Endothelial cell (in vitro differentiated cells): ENCODE measurements around the gene TLR9. TPM values are rescaled to one million over a fixed set of nuclear protein-coding genes. Genes with fewer than 3 reads are reported as not detected.

ENCODE experiments used
- DNase-seq: peaks from one replicate; pipeline ENCODE4 v3.0.0; 2021; ENCODE audit warnings: low spot score
- H3K27ac Mint-ChIP-seq: one replicate; pipeline ENCODE4 v1.8.0; 2021; ENCODE audit warnings: mixed read lengths, inconsistent platforms; ENCODE audit not compliant: unreplicated experiment
- H3K27me3 Mint-ChIP-seq: one replicate; pipeline ENCODE4 v1.8.0; 2021; ENCODE audit warnings: mild to moderate bottlenecking, moderate library complexity, mixed read lengths, inconsistent platforms; ENCODE audit not compliant: unreplicated experiment
- H3K36me3 Mint-ChIP-seq: one replicate; pipeline ENCODE4 v1.8.0; 2021; ENCODE audit warnings: mild to moderate bottlenecking, low read depth, mixed read lengths, inconsistent platforms; ENCODE audit not compliant: unreplicated experiment
- H3K4me1 Mint-ChIP-seq: one replicate; pipeline ENCODE4 v1.8.0; 2021; ENCODE audit warnings: mild to moderate bottlenecking, mixed read lengths, inconsistent platforms; ENCODE audit not compliant: unreplicated experiment
- H3K4me3 Mint-ChIP-seq: one replicate; pipeline ENCODE4 v1.8.0; 2021; ENCODE audit warnings: mild to moderate bottlenecking, mixed read lengths, inconsistent platforms; ENCODE audit not compliant: unreplicated experiment
- H3K9me3 Mint-ChIP-seq: one replicate; pipeline ENCODE4 v1.8.0; 2021; ENCODE audit warnings: mixed read lengths, inconsistent platforms; ENCODE audit not compliant: unreplicated experiment
- CTCF ChIP-seq: fragments of 200-600 bp; sonication (generic); IDR thresholded peaks from one replicate; pipeline ENCODE4 v1.5.0; 2021; ENCODE audit warnings: antibody characterized with exemption; ENCODE audit not compliant: unreplicated experiment
- total RNA-seq: library from RNA; stranded (reverse); fragmentation: NEBNext Ultra II Directional; extraction: Animal tissue kit (Norgen Biotek cat#: 25700); gene quantifications from one replicate; pipeline ENCODE4 v1.2.1, GENCODE V29; 2021; ENCODE audit not compliant: unreplicated experiment

TLR9 gene
- total RNA-seq, 1 donor from 2014 or later, result not detected

DNA sequence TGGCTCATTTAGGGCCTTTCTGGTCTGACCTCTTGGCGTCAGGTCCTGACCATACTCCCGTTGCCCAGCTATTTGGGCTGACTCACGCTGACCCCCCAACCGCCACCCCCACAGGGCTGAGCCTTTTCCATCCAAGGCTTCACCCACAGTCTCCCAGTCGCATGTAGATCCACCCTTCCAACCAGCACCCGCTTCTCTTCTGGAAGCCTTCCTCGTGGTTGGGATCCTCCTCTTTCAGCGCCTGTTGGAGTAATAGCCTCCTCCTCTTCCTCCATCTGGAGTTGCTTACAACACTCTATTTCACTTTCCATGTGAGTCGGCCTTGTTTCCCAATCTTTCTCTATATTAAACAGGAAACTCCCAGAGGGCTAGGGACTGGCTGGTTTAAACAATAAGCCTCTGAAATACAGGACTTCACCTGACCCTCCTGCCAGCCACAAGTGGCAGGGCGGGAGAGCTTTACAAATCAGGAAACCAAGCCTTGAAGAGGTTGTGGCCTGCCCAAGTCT is 29.6 kb downstream of the TLR9 start:
- Mint-ChIP-seq H3K9me3 (no peaks in the 10 kb centered on the region), H3K4me3 (no peak overlapping the region), H3K36me3 (peaks cover 11% of the 10 kb centered on the region), H3K27me3 (peaks cover 3% of the 10 kb centered on the region), H3K4me1 (peaks cover 19% of the 10 kb centered on the region), H3K27ac (no peak overlapping the region)
- DNase-seq, result no peak
- no peak for TF ChIP-seq CTCF

- peaks cover under 1% of the 10 kb centered on the region for H3K27me3 Mint-ChIP-seq
- H3K9me3 Mint-ChIP-seq, result no peaks in the 10 kb centered on the region
- no peak for TF ChIP-seq CTCF
- H3K36me3 Mint-ChIP-seq, result peaks cover 10% of the 10 kb centered on the region
- no peak for DNase-seq
- H3K4me3 Mint-ChIP-seq, result no peak overlapping the region
- H3K4me1 Mint-ChIP-seq, result peaks cover 18% of the 10 kb centered on the region
- H3K27ac Mint-ChIP-seq, result no peak overlapping the region
Observed at GRCh38 chr3:52195291-52195597, 30.2 kb downstream of the TLR9 start.

DNA sequence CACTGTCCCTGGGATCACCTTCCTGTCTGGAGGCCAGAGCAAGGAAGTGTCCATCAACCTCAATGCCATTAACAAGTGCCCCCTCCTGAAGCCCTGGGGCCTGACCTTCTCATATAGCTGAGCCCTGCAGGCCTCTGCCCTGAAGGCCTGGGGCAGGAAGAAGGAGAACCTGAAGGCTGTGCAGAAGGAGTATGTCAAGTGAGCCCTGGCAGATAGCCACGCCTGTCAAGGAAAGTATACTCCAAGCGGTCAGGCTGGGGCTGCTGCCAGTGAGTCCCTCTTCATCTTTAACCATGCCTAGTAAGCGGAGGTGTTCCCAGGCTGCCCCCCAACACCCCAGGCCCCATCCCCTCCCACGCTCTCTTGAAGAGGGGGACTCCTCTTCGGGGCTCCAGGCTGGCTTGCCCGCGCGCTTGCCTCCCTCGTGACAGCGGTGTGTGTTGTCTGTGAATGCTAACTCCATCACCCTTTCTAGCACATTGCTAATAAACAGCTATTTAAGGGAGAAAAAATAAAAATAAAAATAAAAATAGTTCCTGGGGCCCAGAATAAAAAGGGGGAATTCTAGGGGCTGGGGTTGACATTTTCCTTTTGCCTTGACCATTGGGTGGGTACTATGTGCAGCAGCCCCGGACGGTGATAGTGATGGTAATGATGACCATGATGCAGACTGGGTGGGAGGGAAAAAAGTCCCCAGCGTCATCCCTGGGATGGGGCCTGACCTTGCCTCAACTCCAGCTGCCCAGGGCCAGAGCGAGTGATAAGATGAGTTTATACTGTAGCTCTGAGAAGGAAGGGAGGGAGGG is 30.8 kb downstream of the TLR9 start:
- TF ChIP-seq CTCF, result no peak

GRCh38 chr3:52193065-52193464 is 32.4 kb downstream of the TLR9 start:
- Mint-ChIP-seq H3K9me3 (no peaks in the 10 kb centered on the region), H3K4me3 (no peak overlapping the region), H3K4me1 (peaks cover 8% of the 10 kb centered on the region), H3K27me3 (no peaks in the 10 kb centered on the region), H3K27ac (no peak overlapping the region), H3K36me3 (no peaks in the 10 kb centered on the region)
- no peak for TF ChIP-seq CTCF
- DNase-seq, result no peak

More for the DNA sequence above, 30.8 kb downstream of the TLR9 start:
- Mint-ChIP-seq H3K27ac (no peak overlapping the region), H3K4me1 (peaks cover 18% of the 10 kb centered on the region), H3K4me3 (no peak overlapping the region), H3K36me3 (peaks cover 10% of the 10 kb centered on the region), H3K9me3 (no peaks in the 10 kb centered on the region), H3K27me3 (no peaks in the 10 kb centered on the region)
- no peak for DNase-seq

GRCh38 chr3:52191663-52192062 is 33.8 kb downstream of the TLR9 start:
- no peaks in the 10 kb centered on the region for H3K9me3 Mint-ChIP-seq
- H3K27me3 Mint-ChIP-seq, result no peaks in the 10 kb centered on the region
- peaks cover 3% of the 10 kb centered on the region for H3K4me1 Mint-ChIP-seq
- H3K4me3 Mint-ChIP-seq, result no peak overlapping the region
- TF ChIP-seq CTCF, result no peak
- H3K36me3 Mint-ChIP-seq, result no peaks in the 10 kb centered on the region
- no peak overlapping the region for H3K27ac Mint-ChIP-seq
- no peak for DNase-seq
